ENCODE results near the gene UBAP2L.

The UBAP2L gene

GRCh38 chr1:154182344-154183045, 38.3 kb upstream of the UBAP2L start:
- peaks cover 54% of the 10 kb centered on the region for H3K79me2 ChIP-seq (ENCODE audit: control insufficient read depth, insufficient read depth, low read length, unreplicated experiment)
- H2AFZ ChIP-seq (ENCODE audit: low read length, unreplicated experiment) = no peak overlapping the region
- H3K36me3 ChIP-seq (ENCODE audit: insufficient read depth, low read length) = no peaks in the 10 kb centered on the region
- H3K4me3 ChIP-seq (ENCODE audit: low read depth, low read length) = peak overlapping the region; percentile 91
- peaks cover 36% of the 10 kb centered on the region for H3K4me1 ChIP-seq (ENCODE audit: control insufficient read depth, insufficient read depth, low read length, unreplicated experiment)
- peak overlapping the region; percentile 87 for H3K27ac ChIP-seq (ENCODE audit: low read depth, low read length)
- no peaks in the 10 kb centered on the region for H3K27me3 ChIP-seq (ENCODE audit: insufficient read depth, low read length)

GRCh38 chr1:154183046-154183915, 37.5 kb upstream of the UBAP2L start:
- H3K36me3 ChIP-seq (ENCODE audit: insufficient read depth, low read length) = no peaks in the 10 kb centered on the region
- peaks cover 28% of the 10 kb centered on the region for H3K4me1 ChIP-seq (ENCODE audit: control insufficient read depth, insufficient read depth, low read length, unreplicated experiment)
- peaks cover 46% of the 10 kb centered on the region for H3K79me2 ChIP-seq (ENCODE audit: control insufficient read depth, insufficient read depth, low read length, unreplicated experiment)
- H3K27me3 ChIP-seq (ENCODE audit: insufficient read depth, low read length) = no peaks in the 10 kb centered on the region
- peak overlapping the region; percentile 90 for H2AFZ ChIP-seq (ENCODE audit: low read length, unreplicated experiment)
- H3K27ac ChIP-seq (ENCODE audit: low read depth, low read length) = peak overlapping the region; percentile 87
- H3K4me3 ChIP-seq (ENCODE audit: low read depth, low read length) = peak overlapping the region; percentile 91

DNA sequence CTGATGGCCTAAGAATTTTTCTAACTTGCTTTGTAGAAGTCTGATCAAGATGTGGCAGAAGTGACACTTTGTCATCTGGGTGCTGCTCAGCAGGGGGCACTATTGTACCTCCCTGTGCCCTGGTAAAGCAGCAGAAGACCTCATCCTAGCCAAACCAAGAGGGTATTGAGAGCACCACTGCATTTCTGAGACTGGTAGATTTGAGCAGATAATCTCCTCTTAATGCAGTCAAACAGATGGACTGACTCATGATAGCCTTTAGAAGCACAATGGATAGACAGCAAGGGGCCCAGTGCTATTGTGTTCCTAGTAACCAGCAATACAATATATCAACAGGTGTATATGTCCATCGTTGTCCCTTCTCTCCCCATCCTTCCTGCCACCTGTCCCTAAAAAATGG, 34.6 kb upstream of the UBAP2L start:
- H3K4me3 ChIP-seq (ENCODE audit: low read depth, low read length) = no peak overlapping the region
- H3K79me2 ChIP-seq (ENCODE audit: control insufficient read depth, insufficient read depth, low read length, unreplicated experiment) = peaks cover 18% of the 10 kb centered on the region
- H3K36me3 ChIP-seq (ENCODE audit: insufficient read depth, low read length) = no peaks in the 10 kb centered on the region
- H2AFZ ChIP-seq (ENCODE audit: low read length, unreplicated experiment) = no peak overlapping the region
- no peak overlapping the region for H3K27ac ChIP-seq (ENCODE audit: low read depth, low read length)
- peaks cover 13% of the 10 kb centered on the region for H3K4me1 ChIP-seq (ENCODE audit: control insufficient read depth, insufficient read depth, low read length, unreplicated experiment)
- no peaks in the 10 kb centered on the region for H3K27me3 ChIP-seq (ENCODE audit: insufficient read depth, low read length)

- no peak overlapping the region for H3K4me3 ChIP-seq (ENCODE audit: low read depth, low read length)
- peaks cover 10% of the 10 kb centered on the region for H3K79me2 ChIP-seq (ENCODE audit: control insufficient read depth, insufficient read depth, low read length, unreplicated experiment)
- no peak overlapping the region for H3K27ac ChIP-seq (ENCODE audit: low read depth, low read length)
- H2AFZ ChIP-seq (ENCODE audit: low read length, unreplicated experiment) = no peak overlapping the region
- no peaks in the 10 kb centered on the region for H3K36me3 ChIP-seq (ENCODE audit: insufficient read depth, low read length)
- no peaks in the 10 kb centered on the region for H3K27me3 ChIP-seq (ENCODE audit: insufficient read depth, low read length)
- peaks cover 17% of the 10 kb centered on the region for H3K4me1 ChIP-seq (ENCODE audit: control insufficient read depth, insufficient read depth, low read length, unreplicated experiment)
These were observed 33.8 kb upstream of the UBAP2L start for GRCh38 chr1:154186852-154187501.

- no peak overlapping the region for H2AFZ ChIP-seq (ENCODE audit: low read length, unreplicated experiment)
- peaks cover 20% of the 10 kb centered on the region for H3K4me1 ChIP-seq (ENCODE audit: control insufficient read depth, insufficient read depth, low read length, unreplicated experiment)
- peaks cover 15% of the 10 kb centered on the region; the same call in 1 of the 2 replicates for H3K27me3 ChIP-seq (ENCODE audit: insufficient read depth, low read length)
- H3K79me2 ChIP-seq (ENCODE audit: control insufficient read depth, insufficient read depth, low read length, unreplicated experiment) = no peaks in the 10 kb centered on the region
- H3K27ac ChIP-seq (ENCODE audit: low read depth, low read length) = peak overlapping the region; percentile 45
- no peaks in the 10 kb centered on the region for H3K36me3 ChIP-seq (ENCODE audit: insufficient read depth, low read length)
- H3K4me3 ChIP-seq (ENCODE audit: low read depth, low read length) = no peak overlapping the region
These were observed 30.2 kb upstream of the UBAP2L start for GRCh38 chr1:154190550-154190949.

GRCh38 chr1:154191990-154192461, 28.7 kb upstream of the UBAP2L start, which contains the start of gene TPM3:
Gene TPM3, minus strand, starts transcription at chr1:154192100. Its CDS starts 82 bp downstream, at chr1:154192018.
- Histone ChIP-seq H3K4me3 (ENCODE audit: low read depth, low read length) (no peak within 1 kb of the TSS), H3K27ac (ENCODE audit: low read depth, low read length) (peak within 1 kb of the TSS; percentile 44), H3K27me3 (ENCODE audit: insufficient read depth, low read length) (peaks cover 15% of the 10 kb centered on the region; the same call in 1 of the 2 replicates), H3K36me3 (ENCODE audit: insufficient read depth, low read length) (no peaks in the 10 kb centered on the region), H2AFZ (ENCODE audit: low read length, unreplicated experiment) (no peak within 1 kb of the TSS), H3K79me2 (ENCODE audit: control insufficient read depth, insufficient read depth, low read length, unreplicated experiment) (no peaks in the 10 kb centered on the region), H3K4me1 (ENCODE audit: control insufficient read depth, insufficient read depth, low read length, unreplicated experiment) (peaks cover 22% of the 10 kb centered on the region)

- Histone ChIP-seq H3K27ac (ENCODE audit: low read depth, low read length) (no peak overlapping the region), H2AFZ (ENCODE audit: low read length, unreplicated experiment) (no peak overlapping the region)
These were observed 28.3 kb upstream of the UBAP2L start for GRCh38 chr1:154192476-154192875.

GRCh38 chr1:154193821-154194220, 26.9 kb upstream of the UBAP2L start:
- Histone ChIP-seq H3K36me3 (ENCODE audit: insufficient read depth, low read length) (no peaks in the 10 kb centered on the region), H3K4me1 (ENCODE audit: control insufficient read depth, insufficient read depth, low read length, unreplicated experiment) (peaks cover 23% of the 10 kb centered on the region), H3K27me3 (ENCODE audit: insufficient read depth, low read length) (peaks cover 15% of the 10 kb centered on the region; the same call in 1 of the 2 replicates), H3K4me3 (ENCODE audit: low read depth, low read length) (no peak overlapping the region), H3K27ac (ENCODE audit: low read depth, low read length) (no peak overlapping the region), H3K79me2 (ENCODE audit: control insufficient read depth, insufficient read depth, low read length, unreplicated experiment) (no peaks in the 10 kb centered on the region), H2AFZ (ENCODE audit: low read length, unreplicated experiment) (no peak overlapping the region)

More at GRCh38 chr1:154192476-154192875, 28.3 kb upstream of the UBAP2L start:
- H3K4me1 ChIP-seq (ENCODE audit: control insufficient read depth, insufficient read depth, low read length, unreplicated experiment) = peaks cover 23% of the 10 kb centered on the region
- peaks cover 15% of the 10 kb centered on the region; the same call in 1 of the 2 replicates for H3K27me3 ChIP-seq (ENCODE audit: insufficient read depth, low read length)
- no peaks in the 10 kb centered on the region for H3K36me3 ChIP-seq (ENCODE audit: insufficient read depth, low read length)
- no peaks in the 10 kb centered on the region for H3K79me2 ChIP-seq (ENCODE audit: control insufficient read depth, insufficient read depth, low read length, unreplicated experiment)
- no peak overlapping the region for H3K4me3 ChIP-seq (ENCODE audit: low read depth, low read length)

GRCh38 chr1:154198756-154199562, 21.8 kb upstream of the UBAP2L start:
- H3K36me3 ChIP-seq (ENCODE audit: insufficient read depth, low read length) = no peaks in the 10 kb centered on the region
- peak overlapping the region; percentile 21; the same call in 1 of the 2 replicates for H3K27ac ChIP-seq (ENCODE audit: low read depth, low read length)
- peaks cover 11% of the 10 kb centered on the region for H3K4me1 ChIP-seq (ENCODE audit: control insufficient read depth, insufficient read depth, low read length, unreplicated experiment)
- peak overlapping the region; percentile 56 for H3K4me3 ChIP-seq (ENCODE audit: low read depth, low read length)
- H3K79me2 ChIP-seq (ENCODE audit: control insufficient read depth, insufficient read depth, low read length, unreplicated experiment) = no peaks in the 10 kb centered on the region
- peak overlapping the region; percentile 89 for H2AFZ ChIP-seq (ENCODE audit: low read length, unreplicated experiment)
- peaks cover 4% of the 10 kb centered on the region; the same call in 1 of the 2 replicates for H3K27me3 ChIP-seq (ENCODE audit: insufficient read depth, low read length)

DNA sequence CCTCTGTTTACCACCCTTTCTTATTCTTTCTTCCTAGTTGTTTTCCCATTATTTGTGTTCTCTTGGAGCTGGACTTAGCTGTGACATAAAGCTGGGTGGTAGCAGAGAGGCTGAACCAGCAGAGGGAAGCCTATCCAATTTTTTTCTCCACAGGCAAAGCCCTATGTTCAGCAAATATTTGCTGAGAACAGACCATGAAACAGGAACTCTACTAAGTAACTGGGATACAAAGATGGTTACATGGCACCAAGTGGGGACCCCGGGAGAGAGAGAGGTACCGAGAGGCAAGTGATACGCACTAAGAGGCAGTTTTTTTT, 21.2 kb upstream of the UBAP2L start:
- Histone ChIP-seq H3K27ac (ENCODE audit: low read depth, low read length) (no peak overlapping the region), H3K27me3 (ENCODE audit: insufficient read depth, low read length) (no peaks in the 10 kb centered on the region), H3K79me2 (ENCODE audit: control insufficient read depth, insufficient read depth, low read length, unreplicated experiment) (no peaks in the 10 kb centered on the region), H3K4me3 (ENCODE audit: low read depth, low read length) (peak overlapping the region; percentile 56; the same call in 1 of the 2 replicates), H3K4me1 (ENCODE audit: control insufficient read depth, insufficient read depth, low read length, unreplicated experiment) (peaks cover 11% of the 10 kb centered on the region), H3K36me3 (ENCODE audit: insufficient read depth, low read length) (no peaks in the 10 kb centered on the region), H2AFZ (ENCODE audit: low read length, unreplicated experiment) (peak overlapping the region; percentile 89)

Data from ACC112 (cell line).